Measurements from ENCODE around the gene CD151.

CD151 gene

DNA sequence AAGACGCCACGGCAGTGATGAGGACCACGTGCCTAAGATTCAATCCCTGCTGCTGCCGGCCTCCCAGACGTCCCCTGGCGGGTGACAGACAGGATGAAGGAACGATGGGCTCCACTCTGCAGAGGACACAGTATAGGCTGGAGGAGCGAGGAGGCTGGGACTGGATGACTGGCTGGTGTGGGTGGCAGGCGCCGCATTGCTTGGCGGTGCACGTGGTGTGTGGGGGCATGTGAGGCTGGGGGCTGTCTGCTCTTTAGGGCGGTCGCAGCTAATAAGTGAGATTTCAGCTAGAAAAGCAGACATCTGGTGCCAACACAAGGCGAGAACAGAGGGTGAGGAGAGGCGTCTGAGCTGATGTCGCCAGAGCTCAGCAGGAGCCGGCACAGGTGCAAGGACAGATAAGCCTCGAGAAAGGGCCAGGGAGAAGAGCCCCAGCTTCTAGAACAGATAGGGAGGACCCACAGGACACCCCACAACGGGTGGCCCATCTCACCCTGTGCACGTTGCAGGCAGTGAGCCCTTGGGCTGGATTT lies 43.1 kb downstream of the CD151 start:
- DNase-seq: no peak

DNA sequence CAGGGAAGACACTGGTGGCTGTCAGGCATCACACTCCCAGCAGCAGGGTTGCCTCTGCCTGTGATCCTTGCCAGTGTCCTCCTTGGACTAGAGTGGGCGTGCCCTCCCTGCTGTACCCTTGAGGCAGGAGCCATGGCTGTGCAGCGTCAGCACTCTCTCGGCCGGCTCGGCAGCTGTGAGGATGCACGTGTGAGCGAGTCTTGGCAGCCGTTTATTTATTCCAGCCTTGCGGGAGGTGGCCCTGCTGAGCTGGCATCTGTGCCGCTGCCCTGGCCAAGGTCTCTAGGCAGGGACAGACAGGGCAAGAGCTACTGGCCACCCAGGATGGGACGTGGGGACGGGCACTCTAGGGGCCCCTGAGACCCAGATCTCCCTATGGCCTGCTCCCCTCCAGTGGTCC lies 43.8 kb downstream of the CD151 start:
- peak; percentile 47 for DNase-seq

DNA sequence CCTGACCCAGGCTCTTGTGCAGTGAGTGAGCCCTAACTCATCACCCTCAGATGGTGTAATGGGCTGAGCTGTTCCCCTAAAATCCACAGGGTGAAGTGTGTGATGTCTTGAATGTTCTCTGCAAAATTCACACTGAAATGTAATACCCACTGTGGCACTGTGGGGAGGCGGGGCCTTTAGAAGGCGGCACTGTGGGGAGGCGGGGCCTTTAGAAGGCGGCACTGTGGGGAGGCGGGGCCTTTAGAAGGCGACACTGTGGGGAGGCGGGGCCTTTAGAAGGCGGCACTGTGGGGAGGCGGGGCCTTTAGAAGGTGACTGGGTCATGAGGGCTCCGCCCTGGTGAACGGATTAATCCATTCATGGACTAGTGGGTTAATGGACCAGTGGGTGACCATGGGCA lies 44.8 kb downstream of the CD151 start:
- DNase-seq: no peak

DNA sequence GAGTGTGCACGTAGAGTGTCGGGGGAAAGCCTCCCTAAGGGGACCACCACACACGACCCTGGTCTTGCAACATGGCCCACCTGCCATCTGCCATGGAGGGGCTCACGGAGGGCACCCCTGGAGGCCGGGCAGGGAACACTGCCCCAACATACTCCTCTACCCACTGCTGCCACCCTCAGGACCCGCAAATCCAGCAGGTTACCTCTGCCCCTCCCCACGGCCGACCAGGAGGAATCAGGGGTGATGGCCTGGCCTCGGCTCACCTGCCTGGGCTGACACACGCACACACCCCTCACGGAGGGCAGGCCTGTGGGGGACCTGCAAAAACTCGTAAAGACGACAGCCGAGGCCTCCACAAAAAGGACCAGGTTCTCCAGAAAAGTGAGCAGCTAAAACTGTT lies 47.7 kb downstream of the CD151 start:
- DNase-seq: no peak

DNA sequence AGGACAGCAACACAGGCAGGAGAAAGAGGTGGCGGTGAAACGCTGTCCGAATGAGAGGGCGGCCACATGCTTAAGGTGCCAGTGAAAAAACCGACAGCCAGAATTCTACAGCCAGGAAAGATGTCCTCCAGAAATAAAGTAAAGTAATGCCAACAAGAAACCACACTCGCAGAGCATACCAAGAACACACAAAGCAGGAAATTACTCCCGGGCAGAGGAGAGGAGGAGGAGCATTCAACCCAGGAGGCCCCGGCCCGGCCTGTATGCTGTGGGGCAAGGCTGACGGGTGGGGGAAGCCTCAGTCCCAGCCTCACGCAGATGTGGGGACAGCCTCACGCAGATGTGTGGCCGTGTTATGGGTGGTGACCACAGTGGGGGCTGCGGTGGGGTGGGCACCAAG lies 49.8 kb downstream of the CD151 start:
- DNase-seq: no peak

DNA sequence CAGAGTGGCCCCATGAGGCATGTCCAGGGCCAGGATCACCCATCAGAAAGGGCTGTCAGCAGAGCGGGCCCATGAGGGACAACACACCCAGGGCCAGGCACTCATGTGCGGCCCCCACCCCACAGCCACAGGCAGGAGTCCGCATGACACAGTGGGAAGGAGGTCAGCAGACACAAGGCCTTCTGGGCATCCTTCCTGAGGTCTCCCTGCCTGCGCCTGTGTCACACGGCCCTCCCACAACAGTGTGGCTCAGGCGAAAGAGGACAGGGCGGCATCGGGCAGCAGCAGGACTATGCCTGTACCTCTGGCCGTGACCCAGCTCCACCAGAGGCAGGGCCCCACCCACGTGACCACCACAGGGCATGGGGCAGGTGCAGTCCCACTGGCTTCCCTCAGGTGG lies 50.8 kb downstream of the CD151 start:
- no peak for DNase-seq

DNA sequence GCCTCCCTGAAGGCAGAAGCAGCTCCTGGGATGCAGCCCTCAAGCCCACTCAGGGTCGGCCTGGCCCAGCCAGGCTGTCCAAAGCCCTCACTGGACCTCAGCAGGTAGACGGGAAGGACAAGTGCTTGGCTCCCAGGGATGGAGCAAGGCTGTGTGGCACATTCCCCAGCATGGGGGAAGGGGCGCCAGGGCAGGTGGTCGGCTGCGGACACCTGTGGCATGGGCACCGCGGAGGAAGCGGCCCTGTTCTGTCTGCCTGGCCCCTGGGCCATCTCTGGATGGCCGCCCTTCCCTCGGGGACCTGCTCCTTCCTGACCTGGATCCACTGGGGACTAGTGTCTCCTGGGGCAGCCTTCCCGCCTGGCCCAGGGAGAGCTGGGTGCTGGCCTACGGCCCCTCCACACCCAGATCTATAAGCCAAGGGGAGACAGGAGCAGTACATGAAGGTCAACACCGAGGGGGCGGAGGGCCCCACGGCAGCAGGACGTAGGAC lies 51.9 kb downstream of the CD151 start:
- DNase-seq: no peak

DNA sequence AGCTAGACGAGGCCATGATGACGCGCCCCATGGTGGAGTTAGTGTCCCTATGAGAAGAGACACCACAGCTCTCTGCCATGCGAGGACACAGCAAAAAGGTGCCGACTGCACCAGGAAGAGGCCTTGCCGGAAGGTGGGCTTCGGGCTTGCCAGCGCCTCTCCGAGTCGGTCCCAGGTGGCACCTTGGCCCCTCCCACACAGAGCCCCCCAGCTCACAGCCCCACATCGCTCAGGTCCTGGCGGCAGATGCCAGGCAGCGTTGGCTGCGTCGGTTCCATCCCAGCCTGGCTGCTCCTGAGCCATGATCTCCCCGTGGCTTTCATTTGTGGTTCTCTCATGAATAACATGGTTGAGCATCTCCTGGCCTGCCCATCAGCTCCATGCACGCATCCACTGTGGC lies 53.8 kb downstream of the CD151 start:
- DNase-seq: no peak

DNA sequence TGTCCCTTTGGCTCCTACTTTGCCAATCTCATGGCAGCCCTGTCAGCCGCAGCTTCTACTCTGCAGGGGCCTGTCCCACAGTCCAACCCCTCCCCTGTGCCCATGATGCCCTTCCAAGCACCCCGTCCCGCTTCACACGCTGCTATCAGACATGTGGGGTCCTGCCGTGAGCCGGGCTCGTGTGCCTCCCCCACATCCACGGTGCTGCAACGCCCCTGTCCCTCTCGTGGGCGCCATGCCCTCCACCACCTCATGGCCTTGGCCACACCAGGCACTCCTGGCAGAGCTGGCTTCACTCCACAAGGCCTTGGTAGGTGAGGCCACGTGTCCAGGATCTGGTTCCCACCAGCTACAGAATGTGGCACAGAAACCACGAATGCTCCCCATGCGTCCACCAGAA lies 54.8 kb downstream of the CD151 start:
- DNase-seq: no peak

Measured in NCI-H1092 treated with DMSO at 0.1 percent for 48 hours (cell line).